HepG2 (cell line): ENCODE measurements around the gene KIF25. TPM values are rescaled to one million over a fixed set of nuclear protein-coding genes. Genes with fewer than 3 reads are reported as not detected.
A peak's percentile ranks its signal among the peaks of the same experiment; 100 is the strongest.

Source experiments
- ELF1 ChIP-seq: sonication (generic); formaldehyde crosslinking; IDR thresholded peaks from 2 replicates; pipeline ENCODE4 v1.4.0; 2020; ENCODE audit warnings: missing genetic modification reagents
- HMG20B ChIP-seq: conservative IDR thresholded peaks from 2 replicates; pipeline ENCODE4 v1.6.1; 2016; ENCODE audit warnings: missing genetic modification reagents, missing compliant biosample characterization
- MAF1 ChIP-seq: sonication (generic); formaldehyde crosslinking; IDR thresholded peaks from 2 replicates; pipeline ENCODE4 v1.5.0; 2020; ENCODE audit warnings: missing genetic modification reagents, borderline replicate concordance
- MBD4 ChIP-seq: IDR thresholded peaks from 2 replicates; pipeline ENCODE4 v1.6.1; 2012; ENCODE audit warnings: low read length, inconsistent platforms, borderline replicate concordance
- PPARG ChIP-seq: conservative IDR thresholded peaks from 2 replicates; pipeline ENCODE4 v1.6.1; 2016; ENCODE audit warnings: missing biosample characterization, missing genetic modification reagents
- RARA ChIP-seq: IDR thresholded peaks from 2 replicates; pipeline ENCODE4 v1.6.1; 2016; ENCODE audit warnings: missing genetic modification reagents, missing compliant biosample characterization
- TAF1 ChIP-seq: sonication (generic); formaldehyde crosslinking; IDR thresholded peaks from 2 replicates; pipeline ENCODE4 v1.4.0; 2020; ENCODE audit warnings: missing genetic modification reagents
- TBX3 ChIP-seq: fragments of 450-650 bp; IDR thresholded peaks from 2 replicates; pipeline ENCODE4 v1.6.1; 2017; ENCODE audit warnings: antibody characterized with exemption, mild to moderate bottlenecking, inconsistent platforms, borderline replicate concordance
- TCF7L2 ChIP-seq: IDR thresholded peaks from 2 replicates; pipeline ENCODE4 v1.6.1; 2011; ENCODE audit warnings: mild to moderate bottlenecking, low read depth, low read length, moderate library complexity
- ZBTB21 ChIP-seq: sonication (generic); formaldehyde crosslinking; IDR thresholded peaks from 2 replicates; pipeline ENCODE4 v1.4.0; 2020; ENCODE audit warnings: missing genetic modification reagents
- ZFYVE20 ChIP-seq: sonication (generic); formaldehyde crosslinking; IDR thresholded peaks from 2 replicates; pipeline ENCODE4 v1.8.0; 2023; ENCODE audit warnings: low read depth, mild to moderate bottlenecking, moderate library complexity, missing genetic modification reagents, borderline replicate concordance
- ZIK1 ChIP-seq: sonication (generic); formaldehyde crosslinking; IDR thresholded peaks from 2 replicates; pipeline ENCODE4 v1.5.0; 2020; ENCODE audit warnings: mild to moderate bottlenecking, low read depth, missing genetic modification reagents, borderline replicate concordance
- ZNF253 ChIP-seq: sonication (generic); formaldehyde crosslinking; IDR thresholded peaks from 2 replicates; pipeline ENCODE4 v1.8.0; 2022; ENCODE audit warnings: mild to moderate bottlenecking, missing genetic modification reagents, borderline replicate concordance
- ZNF30 ChIP-seq: sonication (generic); formaldehyde crosslinking; IDR thresholded peaks from 2 replicates; pipeline ENCODE4 v1.5.0; 2020; ENCODE audit warnings: mild to moderate bottlenecking, missing genetic modification reagents
- ZNF468 ChIP-seq: sonication (generic); formaldehyde crosslinking; IDR thresholded peaks from 2 replicates; pipeline ENCODE4 v1.8.0; 2022; ENCODE audit warnings: mild to moderate bottlenecking, moderate library complexity, missing genetic modification reagents
- ZNF556 ChIP-seq: sonication (generic); formaldehyde crosslinking; IDR thresholded peaks from 2 replicates; pipeline ENCODE4 v1.4.0; 2020; ENCODE audit warnings: mild to moderate bottlenecking, missing genetic modification reagents, borderline replicate concordance
- ZNF569 ChIP-seq: sonication (generic); formaldehyde crosslinking; IDR thresholded peaks from 2 replicates; pipeline ENCODE4 v1.5.0; 2020; ENCODE audit warnings: mild to moderate bottlenecking, missing genetic modification reagents, moderate library complexity, borderline replicate concordance
- ZNF7 ChIP-seq: IDR thresholded peaks from 2 replicates; pipeline ENCODE4 v1.6.1; 2016; ENCODE audit warnings: missing biosample characterization, missing genetic modification reagents
- ZNF782 ChIP-seq: sonication (generic); formaldehyde crosslinking; IDR thresholded peaks from 2 replicates; pipeline ENCODE4 v1.4.0; 2020; ENCODE audit warnings: missing genetic modification reagents, mild to moderate bottlenecking, borderline replicate concordance
- polyA plus RNA-seq, 8 experiments: library from polyadenylated mRNA; depleted of rRNA in 3 of 8; stranded (reverse) in 7 of 8; unstranded in 1 of 8; fragments of >200 nt; fragmentation: Illumina TruSeq in 4 of 8; extraction: Trizol in 4 of 8; gene quantifications; 2 replicates each; pipeline versions ENCODE4 v1.2.1 to v1.2.3, GENCODE V29; 2011 to 2016; ENCODE audit warnings: low read depth in 4 of 8, missing spikeins in 1 of 8, mixed read lengths in 1 of 8; ENCODE audit not compliant: insufficient read depth in 1 of 8
- total RNA-seq, 5 experiments: library from RNA; depleted of rRNA; stranded (reverse); fragments of >200 nt; fragmentation: Illumina TruSeq; extraction: Trizol; gene quantifications; 2 replicates each; pipeline ENCODE4 v1.2.3, GENCODE V29; 2016; ENCODE audit warnings: low read depth in 1 of 5
- TF ChIP-seq, protein P1 (sequence below): IDR thresholded peaks from 2 replicates; pipeline ENCODE4 v1.6.1; 2018; ENCODE audit warnings: missing genetic modification reagents, mild to moderate bottlenecking, missing compliant biosample characterization
- TF ChIP-seq, protein P2 (sequence below): fragments of 450-650 bp; IDR thresholded peaks from 2 replicates; pipeline ENCODE4 v1.6.1; 2017
- TF ChIP-seq, protein P3 (sequence below), 2 experiments: IDR thresholded peaks; 2 replicates each; pipeline ENCODE4 v1.6.1; 2011 to 2012; ENCODE audit warnings: low read length in 2 of 2, borderline replicate concordance in 1 of 2, low read depth in 1 of 2, mild to moderate bottlenecking in 1 of 2, moderate library complexity in 1 of 2
- TF ChIP-seq, protein P4 (sequence below): sonication (generic); formaldehyde crosslinking; IDR thresholded peaks from 2 replicates; pipeline ENCODE4 v1.9.0; 2021; ENCODE audit warnings: missing genetic modification reagents, mild to moderate bottlenecking, borderline replicate concordance
- TF ChIP-seq, protein P5 (sequence below): sonication (generic); IDR thresholded peaks from 2 replicates; pipeline ENCODE4 v1.6.1; 2016; ENCODE audit warnings: low read depth, borderline replicate concordance

KIF25 gene
- total and polyA plus RNA-seq, 2 of the 13 experiments (the other 11 are each of a cell fraction or from before 2014, with no cell fraction given) = not detected

DNA sequence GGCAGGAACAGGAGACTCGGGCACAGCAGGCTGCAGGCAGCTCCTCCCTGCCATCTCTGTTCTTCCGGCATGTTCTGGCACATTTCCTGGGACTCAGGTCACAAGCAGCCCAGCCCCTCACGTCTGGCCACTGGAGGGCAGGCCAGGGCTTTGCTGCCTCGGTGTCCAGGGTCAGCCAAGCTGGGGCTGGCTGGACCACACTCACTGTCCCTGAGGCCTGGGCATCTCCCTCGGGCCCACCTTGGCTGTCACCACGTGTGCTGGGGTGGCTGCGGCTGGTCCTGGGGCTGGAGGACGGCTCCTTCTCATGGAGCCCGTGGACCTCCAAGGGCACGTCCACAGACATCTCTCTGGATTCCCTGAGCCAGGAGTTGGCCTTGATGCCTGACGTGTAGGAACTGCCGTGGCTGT is 63.1 kb downstream of the KIF25 start (continued):
- TF ChIP-seq ZNF468 (CRISPR knock-in tag) = no peak
- TF ChIP-seq RARA (CRISPR knock-in tag) = no peak
- TF ChIP-seq ZNF569 (CRISPR knock-in tag) = no peak
- no peak for TF ChIP-seq MAF1
- TF ChIP-seq ZNF253 = no peak
- no peak for TF ChIP-seq ZNF7 (CRISPR knock-in tag)
- TF ChIP-seq, protein P1, sequence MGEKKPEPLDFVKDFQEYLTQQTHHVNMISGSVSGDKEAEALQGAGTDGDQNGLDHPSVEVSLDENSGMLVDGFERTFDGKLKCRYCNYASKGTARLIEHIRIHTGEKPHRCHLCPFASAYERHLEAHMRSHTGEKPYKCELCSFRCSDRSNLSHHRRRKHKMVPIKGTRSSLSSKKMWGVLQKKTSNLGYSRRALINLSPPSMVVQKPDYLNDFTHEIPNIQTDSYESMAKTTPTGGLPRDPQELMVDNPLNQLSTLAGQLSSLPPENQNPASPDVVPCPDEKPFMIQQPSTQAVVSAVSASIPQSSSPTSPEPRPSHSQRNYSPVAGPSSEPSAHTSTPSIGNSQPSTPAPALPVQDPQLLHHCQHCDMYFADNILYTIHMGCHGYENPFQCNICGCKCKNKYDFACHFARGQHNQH (CRISPR knock-in tag) = no peak
- TF ChIP-seq TBX3 = no peak
- TF ChIP-seq, protein P2, sequence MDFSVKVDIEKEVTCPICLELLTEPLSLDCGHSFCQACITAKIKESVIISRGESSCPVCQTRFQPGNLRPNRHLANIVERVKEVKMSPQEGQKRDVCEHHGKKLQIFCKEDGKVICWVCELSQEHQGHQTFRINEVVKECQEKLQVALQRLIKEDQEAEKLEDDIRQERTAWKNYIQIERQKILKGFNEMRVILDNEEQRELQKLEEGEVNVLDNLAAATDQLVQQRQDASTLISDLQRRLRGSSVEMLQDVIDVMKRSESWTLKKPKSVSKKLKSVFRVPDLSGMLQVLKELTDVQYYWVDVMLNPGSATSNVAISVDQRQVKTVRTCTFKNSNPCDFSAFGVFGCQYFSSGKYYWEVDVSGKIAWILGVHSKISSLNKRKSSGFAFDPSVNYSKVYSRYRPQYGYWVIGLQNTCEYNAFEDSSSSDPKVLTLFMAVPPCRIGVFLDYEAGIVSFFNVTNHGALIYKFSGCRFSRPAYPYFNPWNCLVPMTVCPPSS = no peak
- TF ChIP-seq ZFYVE20 (CRISPR knock-in tag) = no peak
- TF ChIP-seq, protein P3, sequence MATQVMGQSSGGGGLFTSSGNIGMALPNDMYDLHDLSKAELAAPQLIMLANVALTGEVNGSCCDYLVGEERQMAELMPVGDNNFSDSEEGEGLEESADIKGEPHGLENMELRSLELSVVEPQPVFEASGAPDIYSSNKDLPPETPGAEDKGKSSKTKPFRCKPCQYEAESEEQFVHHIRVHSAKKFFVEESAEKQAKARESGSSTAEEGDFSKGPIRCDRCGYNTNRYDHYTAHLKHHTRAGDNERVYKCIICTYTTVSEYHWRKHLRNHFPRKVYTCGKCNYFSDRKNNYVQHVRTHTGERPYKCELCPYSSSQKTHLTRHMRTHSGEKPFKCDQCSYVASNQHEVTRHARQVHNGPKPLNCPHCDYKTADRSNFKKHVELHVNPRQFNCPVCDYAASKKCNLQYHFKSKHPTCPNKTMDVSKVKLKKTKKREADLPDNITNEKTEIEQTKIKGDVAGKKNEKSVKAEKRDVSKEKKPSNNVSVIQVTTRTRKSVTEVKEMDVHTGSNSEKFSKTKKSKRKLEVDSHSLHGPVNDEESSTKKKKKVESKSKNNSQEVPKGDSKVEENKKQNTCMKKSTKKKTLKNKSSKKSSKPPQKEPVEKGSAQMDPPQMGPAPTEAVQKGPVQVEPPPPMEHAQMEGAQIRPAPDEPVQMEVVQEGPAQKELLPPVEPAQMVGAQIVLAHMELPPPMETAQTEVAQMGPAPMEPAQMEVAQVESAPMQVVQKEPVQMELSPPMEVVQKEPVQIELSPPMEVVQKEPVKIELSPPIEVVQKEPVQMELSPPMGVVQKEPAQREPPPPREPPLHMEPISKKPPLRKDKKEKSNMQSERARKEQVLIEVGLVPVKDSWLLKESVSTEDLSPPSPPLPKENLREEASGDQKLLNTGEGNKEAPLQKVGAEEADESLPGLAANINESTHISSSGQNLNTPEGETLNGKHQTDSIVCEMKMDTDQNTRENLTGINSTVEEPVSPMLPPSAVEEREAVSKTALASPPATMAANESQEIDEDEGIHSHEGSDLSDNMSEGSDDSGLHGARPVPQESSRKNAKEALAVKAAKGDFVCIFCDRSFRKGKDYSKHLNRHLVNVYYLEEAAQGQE (IDR thresholded peaks at IDR 0.05; ENCODE audit: borderline replicate concordance in 1 of 2, low read depth in 1 of 2, low read length in 2 of 2) = no peak
- TF ChIP-seq, protein P4, sequence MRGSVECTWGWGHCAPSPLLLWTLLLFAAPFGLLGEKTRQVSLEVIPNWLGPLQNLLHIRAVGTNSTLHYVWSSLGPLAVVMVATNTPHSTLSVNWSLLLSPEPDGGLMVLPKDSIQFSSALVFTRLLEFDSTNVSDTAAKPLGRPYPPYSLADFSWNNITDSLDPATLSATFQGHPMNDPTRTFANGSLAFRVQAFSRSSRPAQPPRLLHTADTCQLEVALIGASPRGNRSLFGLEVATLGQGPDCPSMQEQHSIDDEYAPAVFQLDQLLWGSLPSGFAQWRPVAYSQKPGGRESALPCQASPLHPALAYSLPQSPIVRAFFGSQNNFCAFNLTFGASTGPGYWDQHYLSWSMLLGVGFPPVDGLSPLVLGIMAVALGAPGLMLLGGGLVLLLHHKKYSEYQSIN = no peak
- no peak for TF ChIP-seq PPARG
- TF ChIP-seq ZIK1 (CRISPR knock-in tag) = 0 out of 2 replicates have a peak, but pooled peaks have one; percentile 57
- TF ChIP-seq TAF1 = no peak
- no peak for TF ChIP-seq ZNF30 (CRISPR knock-in tag)
- TF ChIP-seq HMG20B (CRISPR knock-in tag) = no peak
- no peak for TF ChIP-seq ZBTB21 (CRISPR knock-in tag)
- TF ChIP-seq, protein P5, sequence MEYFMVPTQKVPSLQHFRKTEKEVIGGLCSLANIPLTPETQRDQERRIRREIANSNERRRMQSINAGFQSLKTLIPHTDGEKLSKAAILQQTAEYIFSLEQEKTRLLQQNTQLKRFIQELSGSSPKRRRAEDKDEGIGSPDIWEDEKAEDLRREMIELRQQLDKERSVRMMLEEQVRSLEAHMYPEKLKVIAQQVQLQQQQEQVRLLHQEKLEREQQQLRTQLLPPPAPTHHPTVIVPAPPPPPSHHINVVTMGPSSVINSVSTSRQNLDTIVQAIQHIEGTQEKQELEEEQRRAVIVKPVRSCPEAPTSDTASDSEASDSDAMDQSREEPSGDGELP = no peak; the same call in 1 of the 2 replicates
- no peak for TF ChIP-seq ZNF782 (CRISPR knock-in tag)
- TF ChIP-seq TCF7L2 = no peak
- no peak for TF ChIP-seq ZNF556
- no peak for TF ChIP-seq MBD4
- TF ChIP-seq ELF1 (CRISPR knock-in tag) = peak; percentile 74
